ENCODE measurements around the gene TMPRSS11E.
"Not testable (repeated sequence)": the region's sequence is repeated elsewhere in the genome, so short reads cannot be mapped to it uniquely, and the experiment has no call there.

Gene TMPRSS11E

DNA sequence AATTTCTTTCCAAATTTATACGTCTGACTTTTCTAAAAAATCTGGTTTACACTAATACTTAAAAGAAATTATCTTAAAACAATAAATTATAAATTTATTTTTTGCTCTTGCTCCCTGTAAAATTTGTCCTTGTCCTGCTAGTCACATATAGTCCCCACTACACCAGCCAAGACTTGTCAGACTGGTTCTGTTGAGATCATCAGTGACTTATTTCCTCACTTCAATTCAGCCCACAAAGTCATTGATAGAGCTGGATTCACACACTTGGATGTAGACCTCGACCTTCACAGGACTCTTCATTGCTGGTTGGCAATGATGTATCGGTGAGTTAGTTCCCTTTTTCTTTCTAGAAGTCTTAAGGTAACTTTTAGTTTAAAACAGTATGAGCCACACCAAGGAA is at the start of gene TMPRSS11E:
TMPRSS11E (plus strand) TSS at position 263 of the 400 bp plus-strand sequence; CDS start at position 313, 50 bp downstream.
- no peak for DNase-seq (ENCODE audit: low read depth)

GRCh38 chr4:68399306-68399705 is 48.0 kb upstream of the TMPRSS11E start:
- DNase-seq (ENCODE audit: low read depth): no peak

DNA sequence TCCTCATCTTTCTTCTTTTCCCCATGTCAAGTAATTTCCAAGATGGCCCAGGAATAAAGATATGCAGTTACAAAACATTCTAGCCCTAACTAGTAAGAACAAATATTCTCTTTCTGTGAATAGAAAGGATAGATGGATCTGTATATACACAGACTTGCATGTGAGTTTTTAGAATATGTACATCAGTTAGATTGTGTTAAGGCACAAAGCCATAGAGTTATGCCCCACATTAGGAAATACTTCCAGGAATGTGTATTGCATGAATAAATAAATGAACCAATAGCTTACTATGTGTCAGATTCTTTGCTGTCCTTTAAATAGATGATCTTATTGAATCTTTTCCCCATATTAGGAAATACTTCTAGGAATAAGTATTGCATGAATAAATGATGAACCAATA is 46.0 kb upstream of the TMPRSS11E start:
- no peak for DNase-seq (ENCODE audit: low read depth)

DNA sequence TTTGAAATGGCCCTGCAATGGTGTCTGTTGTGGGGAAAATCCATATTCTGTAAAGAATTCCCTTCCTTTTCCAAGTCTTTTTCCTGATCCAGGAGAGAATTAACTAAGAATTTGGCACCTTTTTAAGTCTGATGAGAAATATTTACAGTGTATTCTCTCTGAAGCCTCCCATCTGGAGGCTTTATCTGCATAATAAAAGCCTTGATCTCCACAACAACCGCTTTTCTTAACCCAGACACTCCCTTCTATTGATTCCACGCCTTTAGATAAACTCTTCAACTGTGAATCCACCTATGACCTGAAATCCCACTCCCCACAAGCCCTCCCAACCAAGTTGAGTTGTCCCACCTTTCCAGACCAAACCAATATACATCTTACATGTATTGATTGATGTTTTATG is 43.1 kb upstream of the TMPRSS11E start:
- no peak for DNase-seq (ENCODE audit: low read depth)

- not testable (repeated sequence) for DNase-seq (ENCODE audit: low read depth)
Observed at GRCh38 chr4:68405718-68406478, 41.4 kb upstream of the TMPRSS11E start.

DNA sequence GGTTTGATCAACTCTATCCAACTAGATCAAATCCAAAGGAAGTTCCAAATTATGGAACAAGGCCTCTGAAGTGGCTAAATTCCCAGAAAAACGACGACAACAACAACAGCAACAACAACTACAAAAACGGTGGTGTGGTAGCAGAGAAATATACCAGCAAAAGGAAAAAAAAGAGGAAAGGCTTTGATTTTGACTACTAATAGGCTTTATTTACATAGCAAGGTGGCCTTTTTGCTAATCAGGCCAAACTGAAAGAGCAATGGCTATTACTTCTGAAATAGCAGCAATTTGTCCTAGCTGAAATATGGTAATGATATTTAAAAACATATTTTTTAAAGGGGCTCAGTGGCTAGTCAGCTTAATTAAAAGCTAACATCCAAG is 40.8 kb upstream of the TMPRSS11E start:
- no peak for DNase-seq (ENCODE audit: low read depth)

DNA sequence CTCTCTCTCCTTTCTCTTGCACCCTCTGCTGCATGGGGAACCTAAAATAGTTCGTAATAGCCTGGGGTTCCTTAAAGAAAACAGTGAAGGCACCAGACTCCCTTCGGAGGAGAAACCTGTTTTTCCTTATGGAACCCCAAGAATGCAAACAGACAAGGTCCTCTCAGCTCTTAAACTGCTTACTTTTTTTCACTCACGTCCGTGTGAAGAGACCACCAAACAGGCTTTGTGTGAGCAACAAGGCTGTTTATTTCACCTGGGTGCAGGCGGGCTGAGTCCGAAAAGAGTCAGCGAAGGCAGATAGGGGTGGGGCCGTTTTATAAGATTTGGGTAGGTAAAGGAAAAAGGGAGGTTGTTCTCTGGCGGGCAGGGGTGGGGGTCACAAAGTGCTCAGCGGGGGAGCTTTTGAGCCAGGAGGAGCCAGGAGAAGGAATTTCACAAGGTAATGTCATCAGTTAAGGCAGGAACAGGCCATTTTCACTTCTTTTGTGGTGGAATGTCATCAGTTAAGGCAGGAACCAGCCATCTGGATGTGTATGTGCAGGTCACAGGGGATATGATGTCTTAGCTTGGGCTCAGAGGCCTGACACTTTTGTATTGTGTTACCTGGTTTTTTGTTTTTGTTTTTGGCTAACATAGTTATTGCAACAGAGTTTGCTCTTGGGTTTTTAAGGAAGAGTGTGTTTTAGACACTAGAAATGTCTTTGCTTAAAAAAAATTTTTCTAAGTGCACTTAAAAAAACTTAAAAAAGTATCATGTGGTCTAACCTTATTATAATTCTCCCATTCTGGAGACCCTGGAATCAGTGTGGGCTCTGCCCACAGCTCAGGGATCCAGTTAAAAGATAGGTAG is 40.0 kb upstream of the TMPRSS11E start:
- DNase-seq (ENCODE audit: low read depth): not testable (repeated sequence)

DNA sequence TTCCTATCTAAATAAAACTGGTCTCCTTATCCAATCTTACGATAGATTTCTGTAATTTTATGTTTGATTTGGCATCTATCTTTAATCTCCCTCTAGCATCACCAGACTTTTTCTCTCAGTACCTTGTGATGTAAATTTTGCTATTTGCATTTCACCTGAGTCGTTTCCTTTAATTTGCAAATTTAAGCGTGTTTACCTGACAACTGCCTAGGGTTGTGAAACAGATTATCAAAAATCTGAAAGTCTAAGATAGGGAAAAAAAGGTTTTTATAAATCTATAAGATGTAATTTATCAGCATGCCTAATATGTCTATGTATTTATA is 39.4 kb upstream of the TMPRSS11E start:
- no peak for DNase-seq (ENCODE audit: low read depth)

DNA sequence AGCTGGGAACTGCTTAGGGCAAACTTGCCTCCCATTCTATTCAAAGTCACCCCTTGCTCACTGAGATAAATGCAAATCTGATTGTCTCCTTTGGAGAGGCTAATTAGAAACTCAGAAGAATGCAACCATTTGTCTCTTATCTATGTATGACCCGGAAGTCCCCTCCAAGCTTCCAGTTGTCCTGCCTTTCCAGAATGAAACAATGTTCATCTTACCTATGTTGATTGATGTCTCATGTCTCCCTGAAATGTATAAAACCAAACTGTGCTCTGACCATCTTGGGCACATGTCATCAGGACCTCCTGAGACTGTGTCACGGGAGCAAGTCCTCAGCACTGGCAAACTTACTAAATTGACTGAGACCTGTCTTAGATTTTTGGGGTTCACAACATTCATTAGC is 37.1 kb upstream of the TMPRSS11E start:
- DNase-seq (ENCODE audit: low read depth): no peak

- DNase-seq (ENCODE audit: low read depth): no peak
Observed at GRCh38 chr4:68410643-68411042, 36.6 kb upstream of the TMPRSS11E start.

DNA sequence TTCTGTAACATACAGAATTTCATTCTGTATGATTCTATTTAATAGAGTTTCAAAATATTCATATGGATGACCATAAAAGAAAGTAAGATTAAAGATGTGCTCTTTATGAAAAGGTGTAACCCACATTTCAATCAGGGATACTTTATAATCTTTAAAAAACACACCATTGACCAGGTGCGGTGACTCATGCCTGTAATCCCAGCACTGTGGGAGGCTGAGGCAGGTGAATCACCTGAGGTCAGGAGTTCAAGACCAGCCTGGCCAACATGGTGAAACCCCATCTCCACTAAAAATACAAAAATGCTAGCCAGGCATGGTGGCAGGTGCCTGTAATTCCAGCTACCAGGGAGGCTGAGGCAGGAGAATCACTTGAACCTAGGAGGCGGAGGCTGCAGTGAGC is 35.2 kb upstream of the TMPRSS11E start:
- DNase-seq (ENCODE audit: low read depth): not testable (repeated sequence)

GRCh38 chr4:68416591-68416990 is 30.7 kb upstream of the TMPRSS11E start:
- DNase-seq (ENCODE audit: low read depth): peak; percentile 34

DNA sequence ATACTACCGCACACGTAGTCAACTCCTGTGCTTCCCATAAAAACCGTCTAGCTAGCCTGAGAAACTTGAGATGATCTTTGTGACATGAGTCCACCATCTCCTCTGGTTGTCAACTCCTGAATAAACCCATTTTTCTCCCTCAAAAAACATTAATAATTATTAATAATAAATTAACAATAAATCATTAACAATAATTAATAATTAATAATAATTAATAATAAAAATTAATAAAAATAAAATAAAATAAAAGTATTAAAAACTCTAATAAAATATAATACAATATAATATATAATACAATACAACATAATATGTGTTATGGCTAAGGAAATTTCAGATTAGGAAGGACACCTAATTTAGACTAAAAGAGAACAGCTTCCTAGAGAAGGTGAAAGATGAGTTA is 20.7 kb upstream of the TMPRSS11E start:
- DNase-seq (ENCODE audit: low read depth): no peak

DNA sequence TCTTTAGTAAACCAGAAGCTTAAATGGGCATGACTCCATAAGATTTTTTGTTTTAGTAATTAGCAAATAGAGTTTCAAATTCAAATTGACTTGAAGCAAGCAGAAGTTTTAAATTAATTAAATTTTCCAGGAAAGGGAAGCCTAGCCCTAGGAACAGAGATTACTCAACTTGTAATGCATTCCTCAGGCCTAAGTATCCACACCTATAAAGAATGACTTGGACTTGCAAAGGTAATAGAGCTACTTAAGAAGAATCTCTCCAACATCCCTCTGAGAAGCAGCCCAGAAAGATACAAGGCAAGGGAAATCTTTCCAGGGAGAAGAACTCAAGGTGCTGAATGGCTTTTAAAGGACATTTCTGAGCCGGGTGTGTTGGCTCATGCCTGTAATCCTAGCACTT is 16.9 kb upstream of the TMPRSS11E start:
- no peak for DNase-seq (ENCODE audit: low read depth)

DNA sequence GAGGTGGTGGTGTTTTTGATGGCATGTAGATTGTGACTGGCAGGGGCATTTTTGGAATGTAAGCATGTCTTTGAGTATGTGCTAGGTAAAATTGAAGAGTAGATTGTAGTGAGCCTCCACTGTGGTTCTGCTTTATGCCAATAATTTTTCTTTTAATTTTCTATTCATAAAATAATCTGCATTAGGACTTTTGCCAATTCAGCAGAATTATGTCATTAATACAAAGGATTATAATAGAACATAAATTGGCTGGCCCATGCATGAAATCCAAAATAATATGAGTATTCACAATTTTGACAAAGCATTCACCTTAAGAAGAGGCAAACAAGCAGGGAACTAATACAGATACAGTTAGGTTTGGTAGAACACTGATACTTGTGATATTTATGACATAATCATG is 14.9 kb upstream of the TMPRSS11E start:
- no peak for DNase-seq (ENCODE audit: low read depth)

DNA sequence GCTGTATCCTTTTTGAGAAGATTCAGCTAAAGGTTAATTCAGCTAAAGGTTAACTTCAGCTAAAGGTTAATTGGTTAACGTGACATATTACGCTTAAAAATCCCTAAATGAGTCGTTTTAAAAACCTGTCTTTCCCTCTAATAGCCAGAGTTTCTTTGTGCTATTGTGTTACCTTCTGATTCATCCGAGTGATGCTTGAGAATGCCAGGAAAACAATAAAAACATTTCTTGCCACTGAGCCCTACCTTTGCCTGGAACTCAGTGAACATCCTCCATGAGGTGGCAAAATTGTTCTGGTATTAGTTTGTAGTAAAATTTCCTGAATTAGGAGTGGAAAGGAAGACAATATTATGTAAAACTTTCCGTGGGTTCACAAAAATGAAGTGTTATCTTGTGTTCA is 13.7 kb upstream of the TMPRSS11E start:
- no peak for DNase-seq (ENCODE audit: low read depth)

DNA sequence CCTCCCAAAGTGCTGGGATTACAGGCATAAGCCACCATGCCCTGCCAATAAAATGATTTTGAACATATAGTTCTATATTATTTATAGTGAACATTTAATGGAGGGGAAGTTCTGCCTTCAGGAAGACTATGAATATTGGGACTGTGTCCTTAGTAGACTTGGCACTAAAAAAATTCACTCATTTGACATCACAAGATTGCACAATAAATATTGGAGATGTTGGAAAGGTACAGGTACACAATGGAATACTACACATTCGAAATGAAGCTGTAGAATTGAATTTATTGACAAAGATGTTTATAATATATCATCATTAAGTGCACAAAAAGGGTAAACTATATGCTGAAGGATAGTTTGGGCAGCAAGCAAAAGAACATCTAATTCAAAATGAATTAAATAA is 13.0 kb upstream of the TMPRSS11E start:
- DNase-seq (ENCODE audit: low read depth): no peak

GRCh38 chr4:68434836-68435235 is 12.4 kb upstream of the TMPRSS11E start:
- no peak for DNase-seq (ENCODE audit: low read depth)

- DNase-seq (ENCODE audit: low read depth): no peak
Observed at GRCh38 chr4:68445111-68445510, 2.2 kb upstream of the TMPRSS11E start.

DNA sequence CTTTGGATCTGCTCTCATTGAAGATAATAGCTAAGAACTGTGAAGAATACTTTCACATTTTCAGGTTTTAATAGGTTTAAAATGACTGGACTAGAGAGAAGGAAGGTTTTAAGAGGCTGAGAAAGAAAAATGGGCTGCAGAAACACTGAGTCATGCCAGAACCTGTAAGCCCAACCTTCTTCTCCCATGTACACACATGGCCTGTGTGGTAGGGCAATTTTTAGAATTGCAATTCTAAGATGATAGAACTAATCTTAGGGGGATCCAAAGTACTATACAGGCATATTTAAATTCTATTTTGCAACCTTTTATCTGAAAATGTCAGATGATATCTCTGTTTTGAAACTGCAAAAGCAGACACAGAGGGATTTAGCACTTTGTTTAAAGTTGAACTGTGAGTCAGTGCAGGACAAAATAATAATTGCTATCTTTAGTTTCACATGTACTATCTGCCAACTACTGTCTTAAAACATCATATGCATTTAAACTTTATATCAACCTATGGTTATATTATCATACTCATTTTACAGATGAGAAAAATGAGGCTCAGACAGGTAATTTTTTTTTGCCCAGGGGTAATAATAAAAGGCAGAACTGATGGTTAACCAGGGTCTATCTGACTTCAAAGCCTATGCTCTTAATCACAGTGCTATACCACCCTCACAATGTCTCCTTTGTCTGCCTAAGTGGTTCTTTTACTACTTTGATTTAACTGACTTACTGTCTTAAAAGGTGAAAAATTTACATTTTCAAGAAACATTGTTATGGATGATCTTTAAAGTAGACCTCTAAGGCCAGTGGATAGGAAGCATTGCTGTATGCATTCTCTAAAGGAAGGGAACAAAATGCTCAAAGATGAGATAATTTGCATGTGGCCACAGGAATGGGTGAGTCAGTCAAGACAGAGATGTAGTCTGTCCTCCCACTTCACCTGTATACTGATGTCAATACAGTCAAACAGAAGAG is 4.3 kb downstream of the TMPRSS11E start:
- peak; percentile 49 for DNase-seq (ENCODE audit: low read depth)

- DNase-seq (ENCODE audit: low read depth): no peak
Observed at GRCh38 chr4:68460085-68460484, 12.8 kb downstream of the TMPRSS11E start.

DNA sequence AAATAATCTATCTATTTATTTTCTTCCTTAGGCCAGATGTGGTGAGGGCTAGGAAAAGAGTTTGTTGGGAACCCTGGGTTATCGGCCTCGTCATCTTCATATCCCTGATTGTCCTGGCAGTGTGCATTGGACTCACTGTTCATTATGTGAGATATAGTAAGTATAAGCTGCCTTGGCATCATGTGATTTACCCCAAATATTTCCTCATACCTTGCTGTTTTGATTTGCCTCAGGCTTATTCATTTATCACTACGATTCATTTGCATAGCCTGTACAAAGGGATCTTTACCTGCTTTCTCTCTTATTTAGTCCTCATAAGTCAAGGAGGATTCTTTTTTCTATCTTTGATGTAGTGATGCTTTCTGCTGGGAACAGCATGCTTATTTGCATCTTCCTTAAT is 14.5 kb downstream of the TMPRSS11E start:
- no peak for DNase-seq (ENCODE audit: low read depth)
